ENCODE data around the gene SULT6B1.
"Not testable (repeated sequence)": the region's sequence is repeated elsewhere in the genome, so short reads cannot be mapped to it uniquely, and the experiment has no call there.

GRCh38 chr2:37206760-37207159 lies 18.3 kb upstream of the SULT6B1 start:
- not testable (repeated sequence) for TF ChIP-seq CTCF (IDR thresholded peaks at IDR 0.05; ENCODE audit: borderline replicate concordance, extremely low read depth, low read length, poor library complexity, severe bottlenecking); EZH2 (IDR thresholded peaks at IDR 0.05; ENCODE audit: borderline replicate concordance, low read depth, low read length, severe bottlenecking)
